IPS-11a (cell line): Measurements from ENCODE around the gene SYT8.

Experiments used
- H3K4me3 ChIP-seq: one replicate; pipeline ENCODE4 v1.5.1; 2013; ENCODE audit warnings: low read depth, low read length, control low read depth

SYT8 gene

GRCh38 chr11:1844221-1845094 lies 9.7 kb downstream of the SYT8 start:
- H3K4me3 ChIP-seq, result no peak overlapping the region

- H3K4me3 ChIP-seq, result no peak overlapping the region
Measured at GRCh38 chr11:1845095-1845429, 10.3 kb downstream of the SYT8 start.

GRCh38 chr11:1845561-1846452 lies 11.0 kb downstream of the SYT8 start:
- H3K4me3 ChIP-seq, result no peak overlapping the region

- no peak overlapping the region for H3K4me3 ChIP-seq
Measured at GRCh38 chr11:1846453-1846932, 11.7 kb downstream of the SYT8 start.

DNA sequence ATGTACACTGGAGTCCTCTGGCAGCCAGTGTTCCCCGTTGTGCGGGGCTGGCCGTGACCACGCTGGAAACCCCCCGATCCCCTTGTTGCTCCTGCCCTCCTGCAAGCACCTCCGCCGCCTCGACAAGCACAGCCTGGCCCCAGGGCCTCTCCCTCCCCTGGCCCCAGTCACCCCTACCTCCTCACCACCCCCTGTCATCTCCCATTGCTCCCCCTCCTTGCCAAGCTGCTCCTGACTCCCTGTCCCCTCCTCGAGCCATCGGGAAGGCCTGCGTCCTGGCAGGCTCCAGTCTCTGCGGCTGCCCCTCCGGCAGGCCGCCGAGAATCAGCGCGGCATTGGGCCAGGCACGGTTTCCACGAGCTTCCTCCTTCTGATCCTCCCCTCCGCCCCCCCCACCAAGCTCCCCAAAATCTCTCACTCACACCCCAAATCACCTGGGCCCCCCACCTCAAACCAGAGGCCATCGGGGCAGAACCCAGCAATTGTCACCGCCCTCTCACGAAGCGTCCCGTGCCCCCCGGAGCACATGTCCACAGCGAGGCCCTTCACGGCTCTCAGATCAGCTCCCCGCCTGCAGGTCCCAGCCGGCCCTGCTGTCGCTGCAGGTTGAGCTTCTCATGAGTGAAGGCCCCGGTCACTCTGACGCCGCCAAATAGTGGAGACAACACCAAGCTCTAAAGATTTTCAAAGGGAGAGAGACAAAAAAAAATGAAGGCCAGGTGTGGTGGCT lies 12.4 kb downstream of the SYT8 start:
- no peak overlapping the region for H3K4me3 ChIP-seq

DNA sequence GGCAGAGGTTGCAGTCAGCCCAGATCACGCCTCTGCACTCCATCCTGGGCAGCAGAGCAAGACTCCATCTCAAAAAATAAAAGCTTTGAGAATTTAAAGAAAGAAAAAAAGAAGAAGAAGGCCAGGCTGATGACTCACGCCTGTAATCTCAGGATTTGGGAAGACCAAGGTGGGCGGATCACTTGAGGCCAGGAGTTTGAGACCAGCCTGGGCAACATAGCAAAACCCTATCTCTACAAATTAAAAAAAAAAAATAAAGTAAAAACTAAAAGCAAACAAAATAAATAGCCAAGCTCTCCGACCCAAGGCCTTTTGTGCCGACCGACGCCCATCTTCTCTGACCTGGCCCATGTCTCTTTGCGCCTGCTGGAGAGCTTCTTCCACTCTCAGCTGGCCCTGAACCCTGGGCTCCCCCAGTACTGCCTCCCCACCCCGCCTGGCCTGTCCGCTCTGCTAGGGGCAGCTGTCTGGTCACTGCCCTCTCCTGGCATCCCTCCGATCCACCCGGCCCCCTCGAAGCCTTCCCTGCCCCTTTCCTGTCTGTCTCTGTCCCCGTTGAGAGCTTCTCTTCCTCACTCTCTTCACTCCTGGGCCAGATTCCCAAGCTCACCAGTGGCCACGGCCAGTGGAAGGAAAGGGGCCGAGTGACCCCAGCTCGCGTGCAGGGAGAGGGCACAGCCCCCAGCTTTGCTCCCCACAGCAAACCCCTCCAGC lies 13.3 kb downstream of the SYT8 start:
- no peak overlapping the region for H3K4me3 ChIP-seq

- no peak overlapping the region for H3K4me3 ChIP-seq
Measured at GRCh38 chr11:1848640-1849430, 14.0 kb downstream of the SYT8 start.

DNA sequence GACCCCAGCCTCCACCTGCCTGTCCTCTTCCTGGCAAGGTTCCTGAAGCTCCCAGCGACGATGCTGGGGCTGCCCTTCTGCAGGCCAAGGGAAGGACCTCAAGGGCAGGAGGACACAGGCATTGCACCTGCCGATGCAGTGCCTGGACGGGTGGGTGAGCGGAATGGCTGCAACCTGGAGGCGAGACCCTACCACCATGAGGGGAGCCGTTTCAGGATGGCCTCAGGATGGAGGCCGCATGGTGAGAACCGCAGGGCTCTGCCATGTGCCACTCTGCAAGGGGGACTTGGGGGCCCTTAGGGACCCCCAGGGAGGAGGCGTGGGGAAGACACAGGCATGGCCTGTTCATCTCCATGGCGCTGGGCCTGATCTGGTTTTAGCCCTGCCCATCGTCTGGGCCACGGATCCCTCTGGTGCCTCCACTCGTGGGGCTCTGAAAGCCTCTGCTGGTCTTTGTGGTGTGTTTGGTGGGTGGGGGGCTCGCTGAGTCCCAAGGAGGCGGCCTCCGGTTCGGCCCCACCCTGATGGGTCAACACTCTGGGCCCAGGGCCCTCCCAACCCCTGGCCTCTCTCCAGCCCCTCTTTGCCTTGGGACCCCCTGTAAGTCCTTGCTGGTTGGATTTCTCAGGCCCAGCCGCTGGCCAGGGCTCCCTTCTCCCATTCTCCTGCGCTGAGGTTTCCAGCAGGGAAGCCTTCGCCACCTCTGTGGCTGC lies 16.8 kb downstream of the SYT8 start:
- no peak overlapping the region for H3K4me3 ChIP-seq

DNA sequence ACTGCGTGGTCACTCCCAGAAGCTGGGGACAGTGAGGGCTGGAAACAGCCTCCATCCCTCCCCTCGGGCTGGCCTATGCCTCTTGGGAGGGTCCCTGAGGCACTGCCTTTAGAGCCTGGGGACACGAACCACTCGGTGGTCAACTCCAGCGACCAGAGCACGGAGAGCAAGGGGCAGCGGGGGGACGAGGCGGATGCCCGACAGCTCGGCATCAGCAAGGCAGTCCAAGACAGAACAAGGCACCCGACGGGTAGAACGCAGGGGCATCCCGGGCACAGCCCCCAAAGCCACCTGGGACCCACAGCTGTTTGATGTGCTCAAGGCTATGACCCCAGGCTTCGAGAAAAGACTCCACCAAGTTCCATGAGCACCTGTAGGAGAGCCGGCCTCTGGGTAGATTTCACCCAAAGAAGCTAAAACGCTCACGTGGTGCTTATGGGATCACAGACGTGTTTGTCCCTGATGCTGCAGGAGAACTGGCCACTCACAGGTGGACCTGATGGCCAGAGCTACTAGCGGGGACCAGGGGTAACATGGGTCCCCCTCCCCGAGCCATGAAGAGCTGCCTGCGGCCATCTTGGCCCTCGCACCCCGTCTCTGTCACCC lies 17.6 kb downstream of the SYT8 start:
- H3K4me3 ChIP-seq, result no peak overlapping the region

GRCh38 chr11:1852877-1853276 lies 18.1 kb downstream of the SYT8 start, which contains the start of gene LSP1:
LSP1 (plus strand) TSS chr11:1853084; CDS start chr11:1853145, 61 bp downstream.
- no peak within 1 kb of the TSS for H3K4me3 ChIP-seq

DNA sequence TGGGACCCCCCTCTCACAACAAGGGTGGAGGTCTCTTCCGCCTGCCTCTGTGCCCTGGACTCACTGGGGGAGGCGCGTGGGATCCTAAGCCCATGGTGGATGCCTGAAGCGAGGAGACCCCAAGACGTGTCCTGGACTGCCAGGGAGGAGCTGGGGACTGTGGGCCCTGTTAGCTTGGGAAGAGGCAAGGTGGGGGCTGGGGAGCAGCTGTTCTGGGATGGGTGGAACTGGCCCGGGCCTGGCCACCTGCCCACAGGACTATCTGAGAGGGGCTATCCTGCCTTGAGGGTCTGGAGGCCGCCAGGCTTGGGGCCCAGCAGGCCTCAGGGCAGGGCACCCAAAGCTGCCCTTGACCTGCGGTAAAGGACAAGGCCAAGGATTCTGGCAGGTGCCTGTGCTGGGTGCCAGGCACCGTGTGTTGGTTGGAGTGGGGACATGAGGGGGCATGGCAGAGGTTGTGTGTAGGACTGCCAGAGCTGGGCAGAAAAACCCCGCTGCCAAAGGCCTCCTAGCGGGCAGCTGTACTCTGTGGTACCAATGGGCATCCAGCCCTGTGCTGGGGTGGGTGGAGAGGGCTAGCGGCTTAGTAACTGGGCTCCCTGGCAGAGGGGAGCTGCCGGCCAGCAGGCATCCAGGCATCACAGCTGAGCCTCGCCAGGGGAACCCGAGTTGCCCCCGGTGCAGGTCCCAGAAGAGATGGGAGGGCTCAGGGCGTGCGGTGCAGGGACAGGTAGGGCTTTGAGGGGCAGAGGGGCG lies 18.8 kb downstream of the SYT8 start:
- no peak overlapping the region for H3K4me3 ChIP-seq

DNA sequence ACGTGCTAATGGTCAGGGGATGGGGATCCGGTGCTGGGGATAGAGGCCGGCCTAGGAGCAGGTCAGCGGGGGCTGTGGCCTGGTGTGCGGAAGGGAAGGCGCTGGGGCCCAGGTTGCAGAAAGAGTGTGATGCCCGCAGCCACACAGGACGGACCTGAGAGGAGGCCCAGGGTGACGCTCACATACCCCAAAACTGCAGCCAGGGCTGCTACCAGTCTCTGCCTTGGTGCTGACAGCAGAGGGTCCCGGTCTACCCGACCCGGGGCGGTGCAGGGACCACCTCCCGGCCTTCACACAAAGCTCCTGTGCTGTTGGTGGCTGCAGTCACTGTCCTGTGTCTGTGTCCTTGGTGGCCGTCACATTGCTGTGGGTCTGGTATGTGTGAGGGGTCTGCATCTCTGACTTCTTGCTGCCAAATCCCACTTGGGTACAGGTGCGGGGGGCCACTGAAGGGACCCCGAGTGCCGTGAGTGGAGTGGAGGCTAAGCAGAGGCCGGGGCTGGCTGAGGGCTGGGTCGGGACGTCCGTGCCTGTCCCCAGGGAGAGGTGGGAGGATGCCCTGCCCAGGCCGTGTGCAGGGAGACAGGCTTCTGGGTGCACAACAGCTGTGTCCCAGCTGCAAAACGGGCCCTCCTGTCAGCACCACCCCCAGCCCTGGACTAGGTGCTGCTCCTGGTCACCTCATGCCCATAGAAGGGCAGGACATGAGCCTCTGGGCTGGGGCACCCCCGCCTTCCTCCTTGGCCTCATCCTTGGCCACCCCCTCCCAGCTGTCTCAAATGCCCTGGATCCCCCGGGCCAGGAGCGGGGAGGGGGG lies 19.6 kb downstream of the SYT8 start:
- no peak overlapping the region for H3K4me3 ChIP-seq

- H3K4me3 ChIP-seq, result no peak overlapping the region
Measured at GRCh38 chr11:1854949-1855885, 20.4 kb downstream of the SYT8 start.

GRCh38 chr11:1855886-1856265 lies 21.1 kb downstream of the SYT8 start:
- no peak overlapping the region for H3K4me3 ChIP-seq

DNA sequence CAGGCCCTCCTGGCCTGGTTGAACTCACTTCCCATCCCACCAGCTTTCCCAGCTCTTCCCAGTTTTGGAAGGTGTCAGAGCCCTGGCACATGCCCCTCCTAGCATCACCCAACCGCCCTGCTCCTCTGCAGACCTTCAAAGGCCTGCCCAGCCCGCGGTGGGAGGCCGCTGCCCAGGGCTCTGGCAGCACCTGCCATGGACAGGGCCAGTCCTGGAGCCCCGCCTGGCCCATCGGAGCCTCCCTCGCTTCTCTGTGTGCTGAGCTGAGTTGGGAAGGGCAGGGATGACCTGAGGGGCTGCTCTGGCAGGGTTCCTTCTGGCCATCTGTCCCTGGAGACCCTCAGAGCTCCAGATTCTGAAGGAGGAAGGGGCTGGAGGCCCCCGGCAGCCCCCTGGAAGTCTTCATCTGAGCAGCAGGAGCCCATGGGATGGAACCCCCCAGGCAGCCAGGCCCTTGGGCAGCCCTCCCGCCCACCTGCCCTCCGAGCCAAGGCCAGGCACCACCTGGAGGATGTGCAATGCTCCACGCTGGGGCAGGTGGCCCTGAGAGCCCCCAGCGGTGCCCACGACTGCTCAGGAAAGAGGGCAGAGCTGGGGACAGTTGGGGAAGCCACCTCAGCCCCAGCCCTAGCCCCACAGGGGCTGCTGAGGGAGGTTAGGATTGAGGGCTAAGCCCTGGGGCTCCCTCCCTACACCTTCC lies 21.7 kb downstream of the SYT8 start:
- no peak overlapping the region for H3K4me3 ChIP-seq
